IPS-18a (cell line): ENCODE results near the gene YPEL4.
"Not testable (repeated sequence)": the region's sequence is repeated elsewhere in the genome, so short reads cannot be mapped to it uniquely, and the experiment has no call there.

Source experiments
- H3K27ac ChIP-seq: one replicate; pipeline ENCODE4 v1.5.1; 2013; ENCODE audit warnings: low read length
- H3K27me3 ChIP-seq: one replicate; pipeline ENCODE4 v1.6.1; 2013; ENCODE audit warnings: mild to moderate bottlenecking, low read length; ENCODE audit not compliant: control insufficient read depth, insufficient read depth
- H3K36me3 ChIP-seq: one replicate; pipeline ENCODE4 v1.6.1; 2013; ENCODE audit warnings: low read depth, low read length; ENCODE audit not compliant: control insufficient read depth
- H3K4me1 ChIP-seq: one replicate; pipeline ENCODE4 v1.6.1; 2013; ENCODE audit warnings: low read depth, low read length; ENCODE audit not compliant: control insufficient read depth
- H3K4me3 ChIP-seq: one replicate; pipeline ENCODE4 v1.5.1; 2013; ENCODE audit warnings: low read length
- H3K9ac ChIP-seq: one replicate; pipeline ENCODE4 v1.6.1; 2013; ENCODE audit warnings: mild to moderate bottlenecking, low read length, moderate library complexity
- H3K9me3 ChIP-seq: one replicate; pipeline ENCODE4 v1.6.1; 2013; ENCODE audit warnings: low read depth, low read length; ENCODE audit not compliant: control insufficient read depth

Gene YPEL4

DNA sequence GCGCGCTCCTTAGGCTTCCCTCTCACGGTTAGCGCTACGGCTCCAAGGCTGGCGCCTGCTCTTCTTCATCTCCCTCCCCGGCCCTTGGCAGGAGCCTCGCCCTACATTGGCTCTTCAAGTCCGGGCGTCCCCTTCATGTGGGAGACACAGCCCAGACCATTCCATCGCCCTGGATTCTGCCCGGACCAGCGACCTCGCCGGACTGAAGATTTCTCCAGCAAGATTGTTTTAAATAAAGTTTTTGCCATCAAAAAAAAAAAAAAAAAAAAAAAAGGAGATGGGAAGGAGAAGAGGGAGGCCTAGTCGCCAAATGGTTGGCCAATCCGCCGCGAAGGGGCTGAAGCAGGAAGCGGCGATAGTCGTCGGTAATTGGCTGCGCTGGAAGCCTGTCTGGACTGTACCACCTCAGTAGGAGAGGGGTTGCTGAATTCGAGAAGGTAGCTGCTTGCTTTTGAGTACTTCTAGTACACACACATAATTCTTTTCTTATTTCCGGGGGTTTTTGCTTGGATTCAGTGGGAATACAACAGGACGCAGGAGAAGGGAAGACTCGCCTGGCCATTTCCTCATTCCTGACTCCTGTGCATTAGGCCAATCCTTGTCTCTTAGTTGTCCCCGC, 17.5 kb upstream of the YPEL4 start:
- H3K27me3 ChIP-seq: no peaks in the 10 kb centered on the region
- H3K9me3 ChIP-seq: no peaks in the 10 kb centered on the region
- H3K4me3 ChIP-seq: peak overlapping the region; percentile 73
- peak overlapping the region; percentile 85 for H3K9ac ChIP-seq
- peaks cover 6% of the 10 kb centered on the region for H3K36me3 ChIP-seq
- H3K27ac ChIP-seq: peak overlapping the region; percentile 97
- H3K4me1 ChIP-seq: no peaks in the 10 kb centered on the region

DNA sequence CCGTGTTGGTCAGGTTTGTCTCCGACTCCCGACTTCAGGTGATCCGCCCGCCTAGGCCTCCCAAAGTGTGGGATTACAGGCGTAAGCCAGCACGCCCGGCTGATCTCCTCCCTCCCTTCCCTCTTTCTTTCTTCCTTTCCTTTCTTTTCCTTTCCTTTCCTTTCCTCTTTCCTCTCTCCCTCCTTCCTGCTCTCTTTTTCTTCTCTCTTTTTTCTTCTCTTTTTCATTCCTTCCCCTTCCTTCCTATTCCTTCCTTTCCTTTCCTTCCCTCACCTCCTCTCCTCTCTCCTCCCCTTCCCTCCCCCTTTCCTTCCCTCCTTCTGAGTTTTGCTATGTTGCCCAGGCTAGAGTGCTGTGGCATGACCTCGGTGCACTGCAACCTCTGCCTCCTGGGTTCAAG, 14.3 kb upstream of the YPEL4 start:
- Histone ChIP-seq H3K9ac (no peak overlapping the region), H3K4me3 (no peak overlapping the region), H3K36me3 (peaks cover 21% of the 10 kb centered on the region), H3K4me1 (no peaks in the 10 kb centered on the region), H3K9me3 (no peaks in the 10 kb centered on the region), H3K27me3 (no peaks in the 10 kb centered on the region), H3K27ac (no peak overlapping the region)

DNA sequence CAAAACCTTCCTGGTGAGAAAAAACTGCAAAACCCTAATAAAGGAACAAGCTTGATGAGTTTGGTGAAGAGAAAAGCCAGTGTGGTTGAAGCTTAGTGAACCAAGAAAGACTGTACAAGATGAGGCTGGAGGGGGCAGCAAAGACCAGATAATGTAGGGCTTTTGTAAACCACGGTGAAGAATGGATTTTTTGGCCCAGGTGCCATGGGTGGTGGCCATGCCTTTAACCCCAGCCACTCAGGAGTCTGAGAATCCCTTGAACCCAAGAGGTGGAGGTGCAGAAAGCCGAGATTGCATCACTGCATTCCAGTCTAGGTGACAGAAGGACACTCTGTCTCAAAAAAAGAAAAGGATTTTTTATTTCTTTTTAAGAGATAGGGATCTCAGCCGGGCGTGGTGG, 13.2 kb upstream of the YPEL4 start:
- Histone ChIP-seq H3K27ac (no peak overlapping the region), H3K9me3 (no peaks in the 10 kb centered on the region), H3K27me3 (no peaks in the 10 kb centered on the region), H3K9ac (no peak overlapping the region), H3K4me1 (no peaks in the 10 kb centered on the region), H3K36me3 (peaks cover 21% of the 10 kb centered on the region), H3K4me3 (no peak overlapping the region)

DNA sequence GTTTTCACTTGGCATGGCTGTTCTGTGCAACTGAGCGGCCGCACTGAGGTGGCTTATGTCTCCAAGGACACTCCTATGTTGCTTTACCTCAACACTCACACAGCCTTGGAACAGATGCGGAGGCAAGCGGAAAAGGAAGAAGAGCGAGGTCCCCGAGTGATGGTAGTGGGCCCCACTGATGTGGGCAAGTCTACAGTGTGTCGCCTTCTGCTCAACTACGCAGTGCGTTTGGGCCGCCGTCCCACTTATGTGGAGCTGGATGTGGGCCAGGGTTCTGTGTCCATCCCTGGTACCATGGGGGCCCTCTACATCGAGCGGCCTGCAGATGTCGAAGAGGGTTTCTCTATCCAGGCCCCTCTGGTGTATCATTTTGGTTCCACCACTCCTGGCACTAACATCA, 10.0 kb upstream of the YPEL4 start:
- peaks cover 21% of the 10 kb centered on the region for H3K36me3 ChIP-seq
- H3K9me3 ChIP-seq: no peaks in the 10 kb centered on the region
- H3K4me1 ChIP-seq: no peaks in the 10 kb centered on the region
- H3K27ac ChIP-seq: no peak overlapping the region
- peaks cover 9% of the 10 kb centered on the region for H3K27me3 ChIP-seq
- no peak overlapping the region for H3K9ac ChIP-seq
- H3K4me3 ChIP-seq: no peak overlapping the region

- Histone ChIP-seq H3K4me3 (peak overlapping the region; percentile 83), H3K4me1 (no peaks in the 10 kb centered on the region), H3K9ac (peak overlapping the region; percentile 75), H3K36me3 (peaks cover 21% of the 10 kb centered on the region), H3K9me3 (no peaks in the 10 kb centered on the region), H3K27me3 (peaks cover 18% of the 10 kb centered on the region), H3K27ac (peak overlapping the region; percentile 0)
Measured at GRCh38 chr11:57658023-57658361, 8.3 kb upstream of the YPEL4 start.

- no peaks in the 10 kb centered on the region for H3K9me3 ChIP-seq
- H3K9ac ChIP-seq: peak within 1 kb of the TSS; percentile 75
- peaks cover 21% of the 10 kb centered on the region for H3K36me3 ChIP-seq
- peak within 1 kb of the TSS; percentile 83 for H3K4me3 ChIP-seq
- H3K27me3 ChIP-seq: peaks cover 23% of the 10 kb centered on the region
- peak within 1 kb of the TSS; percentile 0 for H3K27ac ChIP-seq
- no peaks in the 10 kb centered on the region for H3K4me1 ChIP-seq
Measured at GRCh38 chr11:57657194-57658022, 7.7 kb upstream of the YPEL4 start, which contains the start of gene CLP1. Gene CLP1 (plus strand): TSS chr11:57657762. CDS start chr11:57659477, 1,715 bp downstream.

DNA sequence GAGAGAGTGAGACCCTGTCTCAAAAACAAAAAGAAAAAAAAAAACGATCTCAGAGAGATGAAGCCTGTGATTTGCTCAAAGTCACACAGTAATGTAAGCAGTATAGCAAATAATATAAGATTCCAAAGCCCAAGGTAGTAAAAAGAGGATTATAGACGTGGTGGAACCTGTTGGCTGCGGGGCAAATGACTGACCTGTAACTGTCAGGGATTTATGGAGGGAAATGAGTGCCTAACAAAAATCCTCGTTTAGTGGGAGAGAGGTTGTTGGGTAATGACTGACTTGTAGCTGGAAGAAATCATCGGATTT, 7.1 kb upstream of the YPEL4 start:
- Histone ChIP-seq H3K27me3 (peaks cover 28% of the 10 kb centered on the region), H3K4me3 (peak overlapping the region; percentile 83), H3K27ac (no peak overlapping the region), H3K4me1 (no peaks in the 10 kb centered on the region), H3K9ac (peak overlapping the region; percentile 31), H3K9me3 (no peaks in the 10 kb centered on the region), H3K36me3 (peaks cover 21% of the 10 kb centered on the region)

GRCh38 chr11:57653163-57653562, 3.5 kb upstream of the YPEL4 start:
- no peak overlapping the region for H3K27ac ChIP-seq
- H3K4me1 ChIP-seq: peaks cover 20% of the 10 kb centered on the region
- no peak overlapping the region for H3K4me3 ChIP-seq
- H3K9ac ChIP-seq: no peak overlapping the region
- no peaks in the 10 kb centered on the region for H3K36me3 ChIP-seq
- no peaks in the 10 kb centered on the region for H3K9me3 ChIP-seq
- peaks cover 46% of the 10 kb centered on the region for H3K27me3 ChIP-seq

DNA sequence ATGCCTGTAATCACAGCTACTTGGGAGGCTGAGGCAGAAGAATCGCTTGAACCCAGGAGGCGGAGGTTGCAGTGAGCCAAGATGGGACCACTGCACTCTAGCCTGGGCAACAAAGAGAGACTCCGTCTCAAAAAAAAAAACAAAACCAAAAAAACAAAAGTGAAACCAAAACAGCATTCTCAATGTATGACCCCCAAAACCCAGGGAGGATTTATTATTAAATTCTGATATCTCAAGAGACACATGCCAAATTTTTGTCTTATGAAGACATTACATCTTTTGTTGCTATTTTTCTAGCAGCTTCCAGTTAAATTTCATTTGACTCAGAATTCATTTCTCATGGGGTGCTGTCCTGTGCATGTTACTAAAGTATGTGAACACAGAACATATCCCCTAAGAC, 3.0 kb upstream of the YPEL4 start:
- Histone ChIP-seq H3K4me1 (peaks cover 25% of the 10 kb centered on the region), H3K27me3 (peaks cover 46% of the 10 kb centered on the region), H3K27ac (no peak overlapping the region), H3K9me3 (no peaks in the 10 kb centered on the region), H3K9ac (no peak overlapping the region), H3K4me3 (no peak overlapping the region), H3K36me3 (no peaks in the 10 kb centered on the region)

GRCh38 chr11:57652230-57652629, 2.5 kb upstream of the YPEL4 start:
- H3K9me3 ChIP-seq, H3K4me3 ChIP-seq, H3K9ac ChIP-seq, H3K27ac ChIP-seq, H3K36me3 ChIP-seq: not testable (repeated sequence)
- peaks cover 30% of the 10 kb centered on the region for H3K4me1 ChIP-seq
- H3K27me3 ChIP-seq: peaks cover 46% of the 10 kb centered on the region

DNA sequence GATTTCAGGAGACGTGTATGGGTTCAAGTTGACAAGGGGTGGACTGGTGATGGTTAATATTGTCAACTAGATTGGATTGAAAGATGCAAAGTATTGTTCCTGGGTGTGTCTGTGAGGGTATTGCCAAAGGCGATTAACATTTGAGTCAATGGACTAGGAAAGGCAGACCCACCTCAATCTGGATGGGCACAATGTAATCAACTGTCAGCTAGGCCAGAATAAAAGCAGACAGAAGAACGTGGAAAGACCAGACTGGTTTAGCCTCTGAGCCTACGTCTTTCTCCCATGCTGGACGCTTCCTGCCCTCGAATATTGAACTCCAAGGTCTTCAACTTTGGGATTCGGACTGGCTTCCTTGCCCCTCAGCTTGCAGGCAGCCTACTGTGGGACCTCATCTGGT, 1.7 kb upstream of the YPEL4 start:
- Histone ChIP-seq H3K9ac (no peak overlapping the region), H3K36me3 (no peaks in the 10 kb centered on the region), H3K9me3 (no peaks in the 10 kb centered on the region), H3K27me3 (peaks cover 46% of the 10 kb centered on the region), H3K4me1 (peaks cover 37% of the 10 kb centered on the region), H3K27ac (no peak overlapping the region), H3K4me3 (no peak overlapping the region)

GRCh38 chr11:57650739-57651090, 1.0 kb upstream of the YPEL4 start:
- peak overlapping the region; percentile 54 for H3K4me3 ChIP-seq
- H3K4me1 ChIP-seq: peaks cover 44% of the 10 kb centered on the region
- no peak overlapping the region for H3K9ac ChIP-seq
- H3K27ac ChIP-seq: no peak overlapping the region
- no peaks in the 10 kb centered on the region for H3K9me3 ChIP-seq
- H3K36me3 ChIP-seq: no peaks in the 10 kb centered on the region
- H3K27me3 ChIP-seq: peaks cover 46% of the 10 kb centered on the region
